Caki2 (cell line): ENCODE results near the gene CHRM4. TPM values are rescaled to one million over a fixed set of nuclear protein-coding genes. Genes with fewer than 3 reads are reported as not detected.

ENCODE experiments used
- DNase-seq: peaks from one replicate; pipeline ENCODE4 v3.0.0-alpha.2; 2015; ENCODE audit warnings: low read depth
- in situ Hi-C: cut with HindIII; loops from 2 replicates; pipeline ENCODE4 v1.10.0; 2016; ENCODE audit warnings: low sequenced_read_pairs, low pct_unique_long_range_greater_than_20kb, mixed read lengths
- total RNA-seq: library from RNA; depleted of rRNA; stranded (reverse); fragments of >200 nt; shearing (Covaris generic); gene quantifications from 2 replicates; pipeline ENCODE4 v1.2.3, GENCODE V29; 2014; ENCODE audit warnings: low replicate concordance

Gene CHRM4
- total RNA-seq, 1 experiment from 2014 or later, result not detected

DNA sequence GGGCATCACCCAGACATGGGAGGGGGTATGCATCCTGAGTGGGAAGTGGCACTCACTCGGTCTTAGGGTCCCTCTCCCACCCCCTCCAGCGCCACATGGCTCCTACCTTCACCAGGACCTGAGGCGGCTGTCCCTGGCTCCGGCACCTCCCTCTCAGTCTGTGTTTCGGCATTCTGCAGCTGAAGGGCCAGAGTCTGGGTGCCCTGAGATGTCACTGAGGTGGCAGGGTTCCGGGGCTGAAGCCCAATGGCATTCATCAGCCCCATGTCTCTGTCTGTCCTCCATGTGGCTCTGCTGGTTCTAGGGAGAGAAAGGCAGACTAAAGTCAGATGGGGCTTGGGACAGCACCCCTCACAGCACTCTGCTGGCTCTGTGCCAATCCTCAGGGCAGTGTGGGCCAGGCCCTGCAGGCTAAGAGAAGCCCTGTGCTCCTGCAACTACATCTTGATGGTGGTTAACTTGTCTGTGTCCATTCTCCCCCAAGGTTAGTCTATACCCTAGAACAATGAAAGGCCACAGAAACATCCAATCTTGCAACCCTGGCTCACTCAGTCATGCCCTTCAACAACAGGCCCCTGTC is 16.9 kb upstream of the CHRM4 start:
- DNase-seq, result no peak
- in situ Hi-C loops, result no loop called here

DNA sequence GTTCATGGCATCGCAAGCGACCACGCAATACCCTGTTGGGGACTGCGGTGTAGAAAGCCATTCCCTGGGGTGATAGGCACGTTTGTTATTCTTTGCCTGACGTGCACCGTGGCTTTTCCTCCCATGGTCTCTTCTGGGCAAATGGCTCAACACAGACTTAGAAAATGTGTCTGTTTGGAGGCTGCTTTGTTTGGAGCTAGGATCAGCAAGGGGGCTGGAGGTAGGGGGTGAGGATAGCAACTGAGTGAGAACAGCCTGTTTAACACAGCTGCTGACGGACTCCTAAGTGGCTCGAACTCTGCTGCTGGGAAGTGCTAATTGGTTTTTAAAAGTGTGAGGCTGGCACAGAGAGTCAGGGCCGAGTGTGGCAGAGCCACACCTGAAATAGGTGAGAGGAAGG is 16.1 kb upstream of the CHRM4 start:
- DNase-seq, result no peak
- in situ Hi-C loops, result no loop called here

DNA sequence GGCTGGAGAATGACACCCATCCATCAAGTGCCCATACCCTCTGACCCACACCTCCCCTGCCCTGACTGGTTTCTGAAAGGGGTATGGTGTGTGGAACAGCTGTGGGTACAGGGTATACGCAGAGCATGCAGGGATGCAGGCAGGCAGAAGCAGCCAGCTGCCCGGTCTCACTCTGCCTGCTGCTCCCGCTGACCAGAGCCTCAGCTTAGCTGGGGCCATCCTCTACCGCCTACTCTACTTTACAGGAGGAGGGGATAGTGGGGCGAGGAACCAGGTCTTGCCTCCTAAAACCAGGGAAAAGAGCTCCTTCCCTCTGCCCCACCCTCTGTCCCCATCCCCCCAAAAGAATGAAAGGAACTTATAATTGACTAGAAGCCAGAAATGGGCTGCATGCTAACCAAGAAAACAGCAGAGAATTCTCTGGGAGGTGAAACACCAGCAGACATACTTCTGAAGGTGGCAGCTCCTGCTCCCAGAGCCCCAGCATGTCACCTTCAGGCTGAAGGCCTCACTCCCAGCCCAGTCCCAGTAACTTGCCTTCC is 13.0 kb upstream of the CHRM4 start:
- no peak for DNase-seq
- in situ Hi-C loops, result no loop called here

DNA sequence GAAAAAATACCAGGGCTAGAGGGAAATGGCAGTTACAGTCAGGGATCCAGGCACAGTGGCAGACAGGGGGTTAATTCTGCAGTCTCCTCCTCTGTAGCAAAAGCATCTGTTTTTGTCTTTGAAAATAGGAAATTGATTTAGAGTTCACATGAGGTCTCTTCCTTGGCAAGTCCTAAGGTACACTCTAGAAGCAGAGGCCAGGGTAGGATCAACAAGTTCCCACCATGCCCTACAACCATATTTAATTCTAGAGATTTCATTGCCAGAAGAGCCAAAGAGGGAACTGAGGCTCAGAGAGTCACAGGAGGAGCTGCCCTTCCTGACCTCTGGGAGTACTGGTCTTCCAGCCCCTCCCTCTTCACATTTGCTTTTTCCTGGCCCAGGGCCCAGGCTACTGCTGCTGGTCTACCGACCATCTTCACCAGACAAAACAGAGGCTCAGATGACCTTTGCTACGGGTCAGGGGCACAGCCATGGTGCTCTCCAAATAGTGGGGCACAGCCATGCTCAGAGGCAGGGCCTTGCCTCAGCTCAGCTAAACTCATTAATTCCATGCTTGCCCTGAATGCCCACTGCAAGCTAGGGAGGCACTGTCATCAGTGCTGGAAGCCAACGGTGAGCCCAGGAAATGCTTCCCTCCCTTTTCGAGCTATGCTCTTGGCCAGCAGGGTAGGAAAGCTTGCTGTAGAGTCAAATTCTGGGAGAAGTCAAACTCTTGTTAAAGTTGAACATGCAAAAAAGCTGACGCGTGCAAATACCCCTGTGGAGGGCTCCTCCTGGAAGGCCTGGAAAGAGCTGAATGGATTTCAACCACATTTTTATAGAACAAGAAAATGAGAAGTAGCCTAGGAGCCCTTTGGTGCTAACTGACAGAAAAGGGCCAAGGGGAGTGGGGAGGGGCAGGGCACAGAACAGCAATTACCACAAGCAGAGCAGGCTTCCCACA is 11.7 kb upstream of the CHRM4 start:
- in situ Hi-C loops, result no loop called here
- no peak for DNase-seq

DNA sequence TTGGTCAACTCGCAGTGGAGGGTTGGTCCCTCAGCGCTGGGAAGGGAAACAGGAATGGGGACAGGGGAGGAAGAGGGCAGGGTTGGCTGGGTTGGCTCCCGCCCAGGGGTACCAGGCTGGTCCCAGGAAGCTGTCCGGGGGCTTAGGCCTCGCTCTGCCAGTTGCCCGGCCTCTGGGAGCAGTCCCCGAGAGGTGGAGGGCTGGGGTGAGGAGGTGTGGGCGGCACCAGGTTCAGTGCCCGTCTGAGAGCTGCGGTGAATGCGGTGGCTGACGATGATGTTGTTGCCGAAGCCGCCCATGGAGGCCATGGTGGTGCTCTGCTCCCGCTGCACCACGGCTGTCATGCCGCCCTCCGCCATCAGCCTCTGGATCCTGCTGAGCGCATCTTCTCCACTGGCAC is 6.0 kb upstream of the CHRM4 start:
- DNase-seq, result no peak
- in situ Hi-C loops, result no loop called here

DNA sequence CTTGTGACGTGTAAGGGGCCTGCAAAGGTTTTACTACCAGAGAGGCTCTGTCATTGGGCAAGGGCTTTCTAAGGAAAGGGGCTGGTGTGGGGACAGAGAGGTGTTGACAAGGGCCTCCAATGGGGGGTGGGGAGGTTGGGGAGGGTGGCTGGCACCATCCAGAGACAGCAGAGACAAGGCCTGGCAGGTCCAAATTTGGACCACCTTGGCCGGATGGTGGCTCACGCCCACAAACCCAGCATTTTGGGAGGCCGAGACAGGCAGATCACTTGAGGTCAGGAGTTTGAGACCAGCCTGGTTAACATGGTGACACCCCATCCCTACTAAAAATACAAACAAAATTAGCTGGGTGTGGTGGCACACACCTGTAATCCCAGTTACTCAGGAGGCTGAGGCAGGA is 2.2 kb upstream of the CHRM4 start:
- DNase-seq, result no peak
- in situ Hi-C loops, result no loop called here

DNA sequence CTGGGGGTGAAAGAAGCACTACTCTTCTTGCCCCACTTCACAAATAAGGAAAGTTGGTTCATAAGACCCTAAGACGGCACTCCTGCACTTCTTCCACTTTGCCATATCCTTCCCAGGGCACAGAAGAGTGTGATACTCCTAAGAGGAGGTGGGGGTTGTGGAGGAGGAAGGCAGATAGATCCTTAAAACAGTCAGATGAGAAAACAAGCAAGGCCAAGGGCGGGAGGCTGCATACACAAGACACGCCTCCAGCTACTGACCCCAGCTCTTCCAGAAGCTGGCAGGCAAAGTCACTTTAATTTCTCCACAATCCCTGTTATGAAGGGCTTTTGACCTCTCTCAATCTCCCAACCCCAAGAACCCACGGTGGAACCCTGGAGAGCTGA is 1.6 kb upstream of the CHRM4 start:
- in situ Hi-C loops, result no loop called here
- DNase-seq, result no peak

DNA sequence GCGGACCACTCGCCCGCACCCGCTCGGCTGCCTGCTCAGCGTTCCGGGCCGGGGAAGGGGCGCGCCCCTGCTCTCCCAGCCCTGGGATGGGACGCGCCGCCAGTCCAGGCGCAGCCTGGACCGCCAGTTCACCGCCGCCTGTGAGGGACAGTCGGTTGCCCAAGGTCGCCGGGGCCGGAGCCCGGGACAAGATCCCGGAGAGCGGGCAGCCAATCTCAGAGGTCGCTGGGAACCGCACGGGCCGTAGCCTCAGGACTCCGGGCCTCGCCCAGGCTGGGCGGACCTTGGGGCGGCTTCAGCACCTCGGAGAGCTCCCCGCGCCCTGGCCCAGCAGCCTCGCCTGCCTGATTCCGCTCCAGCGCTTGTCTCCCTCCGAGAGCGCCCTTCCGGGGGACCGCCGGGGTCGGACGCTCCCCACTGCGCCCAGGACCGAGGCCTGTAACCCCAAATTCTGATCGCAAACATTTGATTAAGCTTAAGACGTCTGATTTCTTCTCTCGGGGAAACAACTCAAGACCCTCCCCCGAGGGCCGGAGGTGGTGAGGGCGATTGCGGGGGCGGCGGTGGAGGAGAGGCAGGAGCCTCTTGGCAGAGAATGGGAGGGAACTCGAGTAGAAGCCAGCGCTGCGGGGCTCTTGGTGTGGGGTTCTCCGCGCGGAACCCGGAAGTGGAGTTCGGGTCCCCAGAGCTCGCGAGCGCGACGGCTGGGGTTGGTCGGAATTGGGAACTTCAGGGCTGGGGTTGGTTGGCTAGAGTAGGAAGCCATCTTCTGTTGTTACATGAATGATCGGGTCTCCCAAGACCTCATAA is 1.1 kb upstream of the CHRM4 start:
- in situ Hi-C loops, result no loop called here
- DNase-seq, result peak; percentile 77

DNA sequence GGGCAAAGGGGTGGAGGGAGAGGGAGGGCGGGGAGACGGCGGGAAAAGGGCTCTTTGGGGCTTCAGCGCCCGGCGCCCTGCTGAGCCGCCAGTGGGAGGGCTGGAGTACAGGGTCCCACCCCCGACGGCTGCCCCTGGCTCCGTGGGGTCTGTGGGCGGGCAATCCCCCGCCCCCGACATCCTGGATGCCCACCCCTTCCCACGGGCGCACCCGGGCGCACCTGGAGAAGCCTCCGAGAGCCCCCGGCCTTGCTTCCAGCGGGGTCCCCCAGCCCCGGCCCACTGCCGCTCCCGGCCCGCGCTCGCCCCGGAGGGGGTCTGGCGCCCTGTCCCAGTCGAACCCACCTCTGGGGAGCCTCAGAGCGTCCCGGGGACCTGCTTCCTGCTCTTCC is 394 bp downstream of the CHRM4 start:
- in situ Hi-C loops, result no loop called here
- no peak for DNase-seq

DNA sequence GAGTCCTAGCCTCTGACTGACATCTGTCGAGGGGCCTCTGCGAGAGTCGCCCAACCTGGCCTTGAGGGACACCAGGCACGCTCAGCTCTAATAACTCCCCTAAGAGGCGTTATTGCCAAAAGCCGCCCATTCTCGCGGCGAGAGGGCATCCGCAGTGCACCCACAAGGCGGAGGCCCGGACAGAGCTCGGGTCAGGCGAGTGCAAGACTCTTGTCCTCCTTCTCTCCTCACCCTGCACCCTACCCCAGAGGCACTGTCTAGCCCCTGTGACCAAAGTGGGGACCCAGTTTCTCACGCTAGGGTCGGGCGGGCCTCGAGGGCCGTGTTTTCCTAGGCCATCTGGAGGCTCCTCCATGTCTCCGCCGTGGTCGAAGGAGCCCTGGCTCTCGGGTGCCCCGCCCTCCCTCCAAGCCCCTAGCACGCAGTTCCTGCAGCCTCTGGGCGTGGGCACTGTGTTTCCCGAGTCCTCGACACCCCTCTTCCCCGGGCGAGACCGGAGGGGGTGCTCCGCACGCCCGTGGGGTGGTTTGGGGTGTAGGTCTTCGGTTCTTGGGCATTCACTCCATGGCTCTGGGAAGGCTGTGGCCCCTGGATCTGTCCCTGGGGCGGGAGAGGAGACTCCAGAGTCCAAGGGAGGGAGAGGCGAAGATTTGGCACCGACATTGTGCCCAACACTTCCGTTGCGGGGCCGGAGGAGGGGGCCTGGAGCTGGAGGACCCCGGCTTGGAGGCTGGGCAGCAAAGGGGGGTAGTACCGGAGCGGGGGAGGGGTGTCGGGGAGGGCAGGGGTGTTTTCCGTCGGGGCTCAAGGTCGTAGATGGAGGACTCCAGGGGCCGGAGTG is 1.0 kb downstream of the CHRM4 start:
- no peak for DNase-seq
- in situ Hi-C loops, result no loop called here

DNA sequence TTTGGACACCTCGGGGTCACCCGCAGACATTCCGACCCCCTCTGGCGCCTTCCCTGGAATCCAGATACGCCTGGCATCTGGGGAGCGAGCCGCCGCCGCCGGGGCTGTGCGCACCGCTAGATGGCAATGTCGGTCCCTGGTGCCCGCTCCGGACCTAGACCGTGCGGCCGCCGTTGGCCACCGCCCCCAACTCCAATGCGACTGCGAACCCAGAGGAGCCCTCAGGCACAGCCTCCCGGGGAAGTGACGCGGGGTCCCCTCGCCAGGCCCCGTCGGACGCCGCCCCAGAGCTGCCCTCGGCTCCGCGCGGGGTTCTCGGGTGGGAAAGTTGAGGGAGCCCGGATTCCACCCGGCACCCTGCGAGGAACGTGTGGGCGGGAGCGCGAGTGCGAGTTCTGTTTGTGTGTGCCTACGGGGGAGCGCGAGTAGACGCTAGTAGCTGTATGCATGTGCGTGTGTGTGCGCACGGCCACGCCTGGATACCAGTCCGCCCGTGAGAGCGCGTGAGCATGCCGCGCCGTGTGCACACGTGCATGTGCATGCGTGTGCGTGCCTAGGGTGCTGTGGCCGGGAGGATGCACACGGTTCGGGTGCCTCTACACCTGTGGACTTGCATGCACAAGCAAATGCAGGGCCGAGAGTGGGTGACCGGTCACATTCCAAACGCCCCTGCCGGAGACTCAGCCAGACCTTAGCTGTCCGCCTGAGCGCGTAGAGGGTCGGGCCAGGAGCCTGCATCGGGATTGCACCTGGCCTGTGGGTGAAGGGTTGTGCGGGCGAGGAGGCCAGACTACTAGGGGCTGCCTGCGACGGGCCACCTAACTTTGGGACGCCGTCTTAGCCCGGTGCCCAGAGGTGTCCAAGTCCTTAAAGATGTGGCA is 1.9 kb downstream of the CHRM4 start:
- in situ Hi-C loops, result no loop called here
- peak; percentile 51 for DNase-seq

DNA sequence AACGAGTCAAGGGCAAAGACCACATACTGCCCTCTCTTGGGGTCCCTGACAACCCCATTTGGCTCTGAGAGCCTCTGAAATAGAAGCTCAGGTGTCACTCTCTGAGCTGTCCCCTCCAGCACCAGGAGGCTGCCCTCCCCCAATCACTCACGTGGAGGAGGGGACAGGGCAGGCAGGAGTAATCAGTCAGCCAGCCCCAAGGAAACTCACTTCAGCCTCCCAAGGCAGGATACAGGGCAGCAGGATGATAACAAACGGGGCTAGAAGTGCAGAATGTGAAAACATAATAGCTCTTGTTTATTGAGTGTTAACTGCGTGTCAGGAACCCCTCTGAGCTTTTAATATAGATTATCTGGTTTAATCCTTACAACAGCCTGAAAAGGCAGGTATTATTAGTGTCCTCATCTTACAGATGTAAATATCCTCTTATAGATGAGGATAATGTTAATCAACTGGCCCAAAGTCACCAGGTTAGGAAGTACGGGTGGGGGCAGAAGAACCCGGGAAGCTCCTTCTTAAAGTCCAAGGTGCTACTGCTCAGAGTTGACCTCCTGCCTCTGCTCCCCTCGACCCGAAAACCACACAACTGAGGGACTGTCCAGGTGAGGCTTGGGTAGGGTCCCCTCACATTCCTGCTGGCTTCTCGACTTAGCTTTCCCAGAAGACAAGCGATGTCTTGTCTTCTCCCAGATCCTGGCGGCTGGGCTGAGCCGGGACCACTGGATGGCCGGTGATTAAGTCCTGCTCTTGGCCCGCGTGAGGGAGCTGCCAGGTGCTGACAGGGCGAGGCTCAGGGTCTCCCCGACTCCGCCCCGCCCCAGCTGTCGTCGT is 2.7 kb downstream of the CHRM4 start:
- in situ Hi-C loops, result no loop called here

DNA sequence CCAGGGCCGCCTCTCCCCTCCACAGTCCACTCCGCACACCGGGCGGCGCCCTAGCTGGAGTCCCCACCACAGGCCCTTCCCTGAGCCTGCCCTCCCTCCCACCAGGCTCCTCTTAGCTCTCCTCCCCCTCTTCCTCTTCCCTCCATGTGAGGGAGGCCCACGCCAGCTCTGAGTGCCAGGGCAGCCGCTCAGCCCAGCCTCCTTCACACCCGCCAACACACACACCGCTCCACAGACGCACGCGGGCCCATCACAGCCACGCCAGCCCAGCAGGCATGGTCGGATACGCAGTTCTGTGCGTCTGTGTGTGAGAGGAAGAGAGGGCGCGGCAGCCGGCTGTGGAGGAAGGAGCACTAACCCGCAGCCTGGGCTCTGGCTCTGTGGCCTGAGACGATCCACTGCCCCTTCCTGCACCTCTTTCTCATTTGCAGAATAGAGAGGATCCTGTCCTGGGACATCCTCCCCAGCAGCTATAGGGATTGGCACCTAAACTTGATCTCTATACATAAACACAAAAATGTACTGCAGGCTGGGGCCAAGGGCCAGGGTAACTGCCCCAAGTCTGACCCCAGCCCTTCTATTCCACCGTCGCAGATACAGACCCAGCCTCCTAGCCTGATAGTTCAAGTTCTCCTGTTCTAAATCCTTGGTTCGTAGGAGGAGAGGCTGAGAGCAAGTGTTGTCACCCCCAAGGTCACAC is 3.5 kb downstream of the CHRM4 start:
- no peak for DNase-seq
- in situ Hi-C loops, result no loop called here

More for the DNA sequence above, 2.7 kb downstream of the CHRM4 start:
- DNase-seq, result no peak

DNA sequence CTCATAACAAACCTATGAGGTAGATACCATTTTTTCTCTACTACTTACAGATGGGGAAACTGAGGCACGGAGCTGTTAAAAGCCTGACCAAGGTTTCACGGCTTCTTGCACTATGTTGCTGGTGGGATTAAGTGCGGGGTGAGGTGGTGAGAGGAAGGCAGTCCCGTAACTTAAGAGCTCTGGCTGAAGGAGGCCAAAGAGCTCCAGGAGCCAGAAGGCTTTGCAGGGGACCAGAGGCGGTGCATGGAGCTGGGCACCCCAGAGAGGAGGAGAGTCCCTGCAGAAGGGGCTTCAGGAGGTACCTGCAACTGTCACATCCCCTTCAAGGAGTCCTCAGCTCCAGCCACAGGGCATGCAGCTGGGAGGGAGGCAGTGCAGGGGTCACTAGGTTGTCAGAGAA is 4.1 kb downstream of the CHRM4 start:
- DNase-seq, result no peak
- in situ Hi-C loops, result no loop called here

DNA sequence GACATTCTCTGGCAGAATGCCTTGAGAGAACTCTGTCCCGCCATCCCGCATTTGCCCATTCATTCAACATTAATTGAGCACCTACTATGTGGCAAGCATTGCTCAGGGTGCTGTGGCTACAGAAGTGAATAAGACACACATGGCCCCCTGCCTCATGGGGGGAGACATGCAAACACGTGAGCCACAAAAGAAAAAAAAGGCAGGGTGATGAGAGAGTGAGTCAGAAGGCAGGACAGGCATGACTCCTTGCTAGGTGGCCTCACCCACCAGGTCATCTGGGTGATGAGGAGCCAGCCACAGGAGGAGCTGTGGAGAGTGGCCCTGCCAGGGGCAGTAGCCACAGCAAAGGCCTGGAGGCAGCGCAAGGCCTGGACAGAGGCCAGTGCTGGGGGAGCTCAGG is 4.9 kb downstream of the CHRM4 start:
- in situ Hi-C loops, result no loop called here
- DNase-seq, result no peak
